ENCODE data around the gene DNAJC11. TPM values are rescaled to one million over a fixed set of nuclear protein-coding genes. Genes with fewer than 3 reads are reported as not detected.
"Not testable (repeated sequence)": the region's sequence is repeated elsewhere in the genome, so short reads cannot be mapped to it uniquely, and the experiment has no call there.

Gene DNAJC11
- total RNA-seq, 1 donor from 2014 or later: 42.4 TPM

GRCh38 chr1:6653436-6654290 is 48.0 kb downstream of the DNAJC11 start:
- DNase-seq (ENCODE audit: low spot score): no peak

DNA sequence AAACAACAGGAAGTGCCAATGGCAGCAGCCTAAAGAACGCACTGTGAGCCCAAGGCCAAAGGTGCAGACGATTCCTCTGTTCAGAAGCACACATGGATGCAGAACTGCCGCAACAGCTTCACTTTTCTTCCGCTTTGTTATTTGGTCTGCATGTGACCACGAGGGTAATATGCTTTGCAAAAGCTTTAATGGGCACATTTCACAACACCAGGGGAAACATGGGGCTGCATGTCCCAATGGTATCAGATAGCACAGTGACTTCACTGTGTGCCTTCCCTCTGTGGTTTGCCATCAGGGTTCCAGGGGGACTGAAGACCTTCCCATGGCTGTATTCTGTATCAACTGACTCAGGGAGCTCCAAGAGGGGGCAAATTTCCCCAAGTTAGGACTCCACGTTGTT is 48.6 kb downstream of the DNAJC11 start:
- no peak for DNase-seq (ENCODE audit: low spot score)

DNA sequence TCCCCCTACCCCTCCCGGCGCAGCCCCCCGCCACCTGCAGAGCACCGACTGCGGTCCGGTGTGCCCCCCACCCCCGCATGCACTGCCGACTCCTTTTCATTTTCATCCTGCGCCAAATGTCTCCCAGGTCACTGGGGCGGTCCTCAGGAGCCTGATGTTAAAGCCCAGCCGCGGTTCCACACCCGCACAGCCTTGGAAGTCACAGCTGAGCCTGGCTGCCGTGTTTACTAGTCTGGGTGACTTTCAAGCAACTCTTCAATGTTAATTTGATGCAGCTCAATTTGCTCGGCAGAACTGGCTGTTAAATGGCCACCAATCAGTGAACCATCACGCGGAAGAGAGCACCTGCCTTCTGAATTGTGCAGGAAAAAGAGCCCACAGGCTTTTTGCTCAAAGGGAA is 49.7 kb downstream of the DNAJC11 start:
- DNase-seq (ENCODE audit: low spot score): no peak

DNA sequence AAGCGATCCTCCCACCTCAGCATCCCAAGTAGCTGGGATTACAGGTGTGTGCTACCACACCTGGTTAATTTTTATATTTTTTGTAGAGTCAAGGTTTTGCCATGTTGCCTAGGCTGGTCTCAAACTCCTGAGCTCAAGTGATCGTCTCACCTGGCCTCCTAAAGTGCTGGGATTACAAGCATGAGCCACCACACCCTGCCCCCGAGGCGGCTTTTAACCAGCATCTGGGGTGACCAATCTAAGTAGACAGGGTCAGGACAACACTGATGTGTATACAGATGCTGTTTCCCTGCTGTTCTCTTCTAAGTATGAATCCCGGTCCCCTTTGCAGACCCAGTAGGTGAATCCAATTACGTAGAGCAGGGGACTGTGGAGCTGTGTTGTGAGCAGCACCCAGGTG is 53.1 kb downstream of the DNAJC11 start:
- DNase-seq (ENCODE audit: low spot score): no peak

GRCh38 chr1:6646499-6647148 is 55.0 kb downstream of the DNAJC11 start:
- DNase-seq (ENCODE audit: low spot score): no peak

DNA sequence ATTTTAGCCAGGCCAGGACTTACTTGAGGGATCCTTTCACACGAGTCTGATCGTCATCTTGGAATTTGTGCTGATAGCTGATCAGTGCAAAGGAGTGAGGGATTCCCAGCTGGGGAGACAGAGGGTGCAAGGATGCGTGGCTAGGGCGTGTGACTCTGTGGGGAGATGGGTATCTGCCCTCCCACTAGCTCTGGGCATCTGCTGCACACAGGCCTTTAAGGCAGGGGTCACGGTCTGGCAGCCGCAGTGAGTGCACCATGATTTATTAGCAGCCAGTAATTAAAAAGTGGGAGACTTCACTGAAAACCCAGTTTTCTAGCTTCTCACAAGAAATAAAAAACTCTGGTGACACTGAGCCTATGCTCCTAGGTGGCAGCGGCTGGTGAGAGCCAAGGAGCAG is 56.6 kb downstream of the DNAJC11 start:
- DNase-seq (ENCODE audit: low spot score): no peak

DNA sequence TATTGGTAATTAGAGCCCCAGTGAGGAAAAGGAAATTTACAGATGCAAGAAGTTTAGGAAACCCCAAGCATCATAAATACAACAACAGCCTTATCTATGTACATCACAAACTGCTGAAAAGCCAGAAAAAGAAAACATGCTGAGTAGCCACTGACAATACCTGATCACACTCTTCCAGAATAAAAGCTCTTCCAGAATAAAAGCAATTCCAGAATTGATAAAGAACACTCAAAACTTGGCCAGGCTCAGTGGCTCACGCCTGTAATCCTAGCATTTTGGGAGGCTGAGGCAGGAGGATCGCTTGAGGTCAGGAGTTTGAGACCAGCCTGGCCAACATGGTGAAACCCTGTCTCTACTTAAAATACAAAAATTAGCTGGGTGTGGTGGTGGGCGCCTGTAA is 60.7 kb downstream of the DNAJC11 start:
- not testable (repeated sequence) for DNase-seq (ENCODE audit: low spot score)

DNA sequence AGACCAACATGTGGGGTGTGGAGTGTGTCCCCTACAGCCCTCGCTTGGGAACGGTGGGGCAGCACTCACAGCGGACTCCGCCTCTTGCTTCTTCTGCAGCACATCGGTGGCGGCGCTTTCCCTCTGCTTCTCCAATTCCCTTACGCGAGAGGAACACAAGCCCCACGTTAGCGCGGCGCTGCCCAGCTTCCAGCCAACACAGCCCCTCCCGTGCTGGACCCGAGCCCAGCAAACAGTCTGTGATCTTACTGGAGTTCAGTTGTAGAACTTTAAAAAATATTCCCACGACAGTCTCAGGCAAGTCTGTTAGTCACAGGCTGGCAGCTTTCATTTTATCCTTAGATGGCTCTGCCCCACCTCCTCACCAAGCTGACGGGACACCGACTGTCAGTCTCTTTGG is 63.4 kb downstream of the DNAJC11 start:
- peak; percentile 93 for DNase-seq (ENCODE audit: low spot score)

DNA sequence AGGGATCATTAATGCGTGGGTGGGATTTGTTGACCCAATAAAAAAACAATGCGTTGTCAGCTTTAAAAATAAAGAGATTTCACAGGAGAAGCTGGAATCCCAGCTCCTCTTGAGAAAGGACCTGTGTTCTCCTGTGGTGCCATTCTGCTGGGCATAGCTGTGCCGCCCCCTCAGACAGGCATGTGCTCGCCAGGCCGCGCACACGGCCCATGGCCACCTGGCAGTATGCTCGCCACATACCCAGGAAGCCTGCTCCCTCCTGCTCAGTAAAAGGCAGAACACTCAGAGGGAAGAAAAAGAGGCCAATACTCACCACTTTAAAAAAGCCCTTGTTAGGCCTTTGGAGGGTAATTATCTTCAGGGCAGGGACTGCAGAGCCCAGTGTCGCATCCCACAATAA is 63.8 kb downstream of the DNAJC11 start:
- DNase-seq (ENCODE audit: low spot score): no peak

- DNase-seq (ENCODE audit: low spot score): not testable (repeated sequence)
These were observed 64.8 kb downstream of the DNAJC11 start for GRCh38 chr1:6636778-6637177.

DNA sequence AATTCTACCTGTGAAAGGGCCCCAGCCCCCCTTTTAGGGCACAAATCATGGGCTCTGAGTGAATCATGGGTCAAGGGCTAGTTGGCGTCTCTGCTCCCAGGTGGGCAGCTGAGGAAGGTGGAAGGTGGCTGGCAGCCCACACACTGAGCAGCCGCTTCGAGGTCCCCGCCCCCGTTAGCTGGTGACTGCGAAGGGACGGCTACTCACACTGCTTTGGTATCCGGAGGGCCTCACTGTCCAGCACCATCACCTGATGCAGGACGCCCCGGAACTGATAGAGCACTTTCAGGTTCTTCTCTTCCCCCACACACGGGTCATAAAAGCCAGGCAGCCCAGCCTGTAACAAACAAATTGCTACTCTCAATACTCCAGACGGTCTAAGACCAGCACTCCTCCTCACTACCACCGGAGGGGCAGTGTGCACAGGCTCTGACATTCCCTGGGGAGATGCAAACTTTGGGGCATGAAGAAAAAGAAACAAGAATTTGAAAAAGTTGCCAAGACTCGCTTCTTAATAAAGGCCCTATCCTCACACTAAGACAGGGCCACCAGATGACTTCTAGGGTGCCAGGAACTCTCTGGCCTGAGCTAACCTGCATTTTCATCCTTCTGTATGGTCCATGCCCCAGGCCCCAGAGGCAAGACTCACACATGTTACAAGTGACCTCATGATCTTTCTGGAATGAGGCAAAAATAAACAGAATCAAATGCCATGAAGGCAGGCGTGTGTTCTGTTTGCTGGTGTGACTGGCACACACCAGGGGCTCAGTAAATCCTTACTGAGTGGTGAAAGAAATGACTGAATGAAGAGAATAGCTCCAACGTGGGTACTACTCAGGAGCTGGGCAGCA is 65.5 kb downstream of the DNAJC11 start:
- no peak for DNase-seq (ENCODE audit: low spot score)

DNA sequence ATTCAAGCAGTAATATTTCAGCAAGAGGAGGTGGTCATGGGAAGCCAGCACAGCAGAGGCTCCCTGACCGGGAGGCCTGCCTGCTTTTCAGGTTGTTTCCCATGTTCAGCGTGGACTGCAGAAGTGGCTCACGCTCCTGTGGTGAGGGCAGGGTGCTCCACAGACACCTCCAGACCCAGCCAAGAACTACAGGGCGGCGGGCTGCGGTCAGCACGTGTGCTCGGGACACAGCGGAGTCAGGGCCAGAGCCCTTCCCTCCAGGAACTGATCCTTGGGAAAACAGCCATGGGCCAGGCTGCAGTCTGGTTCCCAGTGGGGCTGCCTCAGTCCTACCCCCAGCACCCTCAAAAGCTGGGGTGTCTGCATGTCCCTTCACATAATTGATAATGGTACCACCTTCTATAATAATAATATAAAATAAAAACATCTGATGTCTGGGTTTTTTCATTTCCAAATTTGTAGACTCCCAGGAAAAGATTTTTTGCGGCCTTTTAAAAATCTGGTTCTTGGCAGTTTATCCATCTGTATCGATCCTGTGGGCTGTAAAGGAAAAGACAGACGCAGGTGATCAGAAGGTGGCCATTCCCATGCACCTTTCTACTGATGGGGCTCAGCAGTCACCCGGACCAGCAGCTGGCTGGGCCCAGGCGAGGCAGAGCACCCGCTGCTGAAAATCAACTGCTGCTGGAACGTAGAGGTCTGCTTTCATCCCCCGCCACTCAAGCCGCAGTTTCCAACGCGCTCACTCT is 66.3 kb downstream of the DNAJC11 start:
- no peak for DNase-seq (ENCODE audit: low spot score)

DNA sequence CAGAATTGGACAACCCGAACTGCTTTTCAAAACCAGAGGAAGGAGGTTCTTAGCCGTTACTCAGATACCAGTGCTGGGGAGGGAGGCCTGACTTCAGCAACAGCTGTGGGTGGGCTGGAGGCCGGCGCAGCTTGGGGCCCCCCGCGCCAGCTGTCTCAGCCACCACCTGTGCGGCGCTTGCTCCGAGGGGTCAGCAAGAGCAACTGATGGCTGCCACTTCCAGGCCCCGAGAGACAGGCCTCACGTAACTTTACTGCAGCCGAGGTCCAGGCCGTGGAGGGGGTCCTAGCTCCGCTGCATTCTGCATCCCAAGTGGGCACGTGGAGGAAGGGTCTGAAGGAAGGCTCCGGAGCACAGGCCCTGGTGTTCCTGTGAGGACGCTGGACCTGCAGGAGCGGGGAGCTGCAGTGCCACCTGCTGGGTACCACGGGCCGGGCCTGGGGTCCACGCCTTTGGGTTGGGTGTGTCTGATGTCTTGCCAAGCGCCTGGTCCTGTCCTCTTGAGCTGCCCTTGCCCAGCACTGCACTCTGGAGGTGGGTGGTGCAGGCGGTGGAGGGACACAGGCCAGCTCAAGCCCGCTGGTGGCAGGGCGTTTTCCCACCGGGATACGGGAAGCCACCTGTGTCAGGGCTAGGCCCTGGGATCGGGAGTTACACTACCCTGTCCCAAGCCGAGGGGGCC is 67.1 kb downstream of the DNAJC11 start:
- no peak for DNase-seq (ENCODE audit: low spot score)

GRCh38 chr1:6632588-6633514 is 68.8 kb downstream of the DNAJC11 start:
- no peak for DNase-seq (ENCODE audit: low spot score)

GRCh38 chr1:6631058-6631457 is 70.6 kb downstream of the DNAJC11 start:
- no peak for DNase-seq (ENCODE audit: low spot score)

DNA sequence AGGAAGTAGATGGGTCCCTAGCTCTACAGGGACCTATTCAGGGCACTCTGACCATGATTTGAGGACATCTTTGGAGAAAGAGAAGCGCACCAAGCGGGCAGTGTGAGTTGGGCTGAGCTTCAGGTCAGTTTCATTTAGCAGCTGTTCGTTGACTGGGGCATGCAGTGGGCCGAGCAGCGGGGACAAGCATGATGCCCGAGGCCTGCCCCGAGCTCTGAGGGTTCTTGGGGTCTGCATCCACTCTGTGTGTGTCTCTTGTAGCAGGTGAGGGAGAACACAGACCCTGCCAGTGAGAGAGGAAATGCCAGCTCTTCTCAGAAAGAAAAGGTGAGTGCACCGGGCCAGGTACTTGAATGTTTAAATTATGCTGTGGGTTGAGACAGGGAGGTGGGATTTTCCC is 71.6 kb downstream of the DNAJC11 start:
- DNase-seq (ENCODE audit: low spot score): no peak

DNA sequence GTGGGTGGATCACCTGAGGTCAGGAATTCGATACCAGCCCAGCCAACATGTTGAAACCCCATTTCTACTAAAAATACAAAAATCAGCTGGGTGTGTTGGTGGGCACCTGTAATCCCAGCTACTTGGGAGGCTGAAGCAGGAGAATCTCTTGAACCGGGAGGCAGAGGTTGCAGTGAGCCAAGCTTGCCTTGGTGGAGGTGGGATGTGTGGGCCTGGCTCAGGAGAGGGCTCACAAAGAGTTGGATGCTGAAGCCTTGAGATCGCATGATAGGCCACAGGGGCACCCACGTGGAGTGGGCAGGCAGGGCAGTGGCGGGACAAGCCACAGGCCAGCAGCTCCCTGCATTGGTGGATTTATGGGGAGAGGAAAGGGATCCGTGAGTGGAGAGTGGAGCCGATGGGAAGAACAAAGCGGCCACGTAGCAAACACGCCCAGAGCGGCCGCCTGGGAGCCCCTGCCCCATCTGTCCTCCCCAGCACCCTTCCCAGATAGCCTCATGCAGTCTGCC is 72.6 kb downstream of the DNAJC11 start:
- DNase-seq (ENCODE audit: low spot score): no peak

- DNase-seq (ENCODE audit: low spot score): no peak
These were observed 73.6 kb downstream of the DNAJC11 start for GRCh38 chr1:6627841-6628545.

DNA sequence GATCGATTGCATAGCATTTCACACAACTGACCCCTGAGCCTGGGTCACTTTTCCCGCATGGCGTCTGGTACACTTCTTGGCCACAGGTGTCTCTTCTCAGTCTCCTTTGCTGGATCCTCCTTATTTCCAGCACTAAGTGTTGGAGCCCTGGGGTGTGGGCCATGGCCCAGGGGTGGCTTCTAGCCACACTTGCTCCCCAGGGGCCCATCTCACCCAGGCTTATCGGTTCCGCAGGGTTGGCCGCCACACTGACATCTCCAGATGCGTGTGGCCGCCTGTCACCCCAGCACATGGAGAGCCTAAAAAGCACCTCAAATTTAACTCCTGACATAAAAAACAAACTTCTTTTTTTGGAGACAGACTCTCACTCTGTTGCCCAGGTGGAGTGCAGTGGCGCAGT is 74.6 kb downstream of the DNAJC11 start:
- no peak for DNase-seq (ENCODE audit: low spot score)
